NCI-H128 (cell line): Measurements from ENCODE around the gene MTF2.

ENCODE experiments used
- DNase-seq: peaks from one replicate; lab custom pipeline; 2025; ENCODE audit not compliant: unreplicated experiment; lab: John Stamatoyannopoulos, UW

Gene MTF2

GRCh38 chr1:93082313-93082712, 3.2 kb downstream of the MTF2 start:
- DNase-seq = no peak

GRCh38 chr1:93083979-93084378, 4.9 kb downstream of the MTF2 start:
- no peak for DNase-seq

GRCh38 chr1:93087532-93087931, 8.4 kb downstream of the MTF2 start:
- no peak for DNase-seq

GRCh38 chr1:93093332-93094006, 14.4 kb downstream of the MTF2 start:
- DNase-seq = no peak

- no peak for DNase-seq
Measured at GRCh38 chr1:93095804-93096585, 16.9 kb downstream of the MTF2 start.

GRCh38 chr1:93102142-93102541, 23.1 kb downstream of the MTF2 start:
- DNase-seq = no peak

GRCh38 chr1:93106226-93106625, 27.1 kb downstream of the MTF2 start:
- no peak for DNase-seq

- DNase-seq = no peak
Measured at GRCh38 chr1:93107395-93107794, 28.3 kb downstream of the MTF2 start.

- no peak for DNase-seq
Measured at GRCh38 chr1:93108335-93108734, 29.3 kb downstream of the MTF2 start.

- no peak for DNase-seq
Measured at GRCh38 chr1:93109578-93109977, 30.5 kb downstream of the MTF2 start.

GRCh38 chr1:93111065-93111464, 32.0 kb downstream of the MTF2 start:
- no peak for DNase-seq

GRCh38 chr1:93111561-93111960, 32.5 kb downstream of the MTF2 start:
- DNase-seq = no peak

GRCh38 chr1:93113127-93113526, 34.0 kb downstream of the MTF2 start:
- DNase-seq = no peak

- no peak for DNase-seq
Measured at GRCh38 chr1:93114391-93114790, 35.3 kb downstream of the MTF2 start.

- DNase-seq = no peak
Measured at GRCh38 chr1:93120614-93121013, 41.5 kb downstream of the MTF2 start.

GRCh38 chr1:93123201-93123783, 44.2 kb downstream of the MTF2 start:
- DNase-seq = no peak

GRCh38 chr1:93124556-93125355, 45.7 kb downstream of the MTF2 start:
- no peak for DNase-seq

GRCh38 chr1:93129507-93130099, 50.5 kb downstream of the MTF2 start:
- no peak for DNase-seq

- no peak for DNase-seq
Measured at GRCh38 chr1:93132638-93133037, 53.6 kb downstream of the MTF2 start.

- DNase-seq = no peak
Measured at GRCh38 chr1:93136445-93136844, 57.4 kb downstream of the MTF2 start.
